Neural crest cell (in vitro differentiated cells): ENCODE measurements around the gene ERCC5. TPM values are rescaled to one million over a fixed set of nuclear protein-coding genes. Genes with fewer than 3 reads are reported as not detected.

Source experiments
- DNase-seq: peaks from one replicate; pipeline ENCODE4 v3.0.0; 2021; ENCODE audit warnings: low read depth, mixed read lengths, low spot score
- H3K27ac Mint-ChIP-seq: one replicate; pipeline ENCODE4 v1.8.0; 2021; ENCODE audit warnings: mild to moderate bottlenecking, mixed read lengths; ENCODE audit not compliant: unreplicated experiment
- H3K27me3 Mint-ChIP-seq: 2 replicates; pipeline ENCODE4 v1.8.0; 2021; ENCODE audit warnings: low read depth, mild to moderate bottlenecking, mixed read lengths
- H3K36me3 Mint-ChIP-seq: 2 replicates; pipeline ENCODE4 v1.8.0; 2021; ENCODE audit warnings: low read depth, mild to moderate bottlenecking, mixed read lengths
- H3K4me1 Mint-ChIP-seq: 2 replicates; pipeline ENCODE4 v1.8.0; 2021; ENCODE audit warnings: mixed read lengths
- H3K4me3 Mint-ChIP-seq: one replicate; pipeline ENCODE4 v1.8.0; 2021; ENCODE audit warnings: mild to moderate bottlenecking, mixed read lengths
- H3K9me3 Mint-ChIP-seq: 2 replicates; pipeline ENCODE4 v1.8.0; 2021; ENCODE audit warnings: mixed read lengths
- CTCF ChIP-seq: fragments of 200-600 bp; sonication (generic); conservative IDR thresholded peaks from 2 replicates; pipeline ENCODE4 v1.5.0; 2021; ENCODE audit warnings: antibody characterized with exemption, mild to moderate bottlenecking
- total RNA-seq: library from RNA; stranded (reverse); gene quantifications from 2 replicates; pipeline ENCODE4 v1.2.1, GENCODE V29; 2021

The ERCC5 gene
- total RNA-seq, 1 donor from 2014 or later = 39.2 TPM

- Mint-ChIP-seq H3K27me3 (no peaks in the 10 kb centered on the region), H3K9me3 (peaks cover 4% of the 10 kb centered on the region), H3K4me3 (no peak overlapping the region), H3K27ac (peak overlapping the region; percentile 57), H3K4me1 (peaks cover 5% of the 10 kb centered on the region), H3K36me3 (peaks cover 20% of the 10 kb centered on the region)
- no peak for DNase-seq
- no peak for TF ChIP-seq CTCF
These were observed 19.7 kb upstream of the ERCC5 start for GRCh38 chr13:102825921-102826706.

- no peak overlapping the region for H3K27ac Mint-ChIP-seq
- DNase-seq = no peak
These were observed 15.2 kb upstream of the ERCC5 start for GRCh38 chr13:102830646-102831045.

GRCh38 chr13:102836471-102836870 is 9.4 kb upstream of the ERCC5 start:
- no peak for DNase-seq
- no peak overlapping the region for H3K27ac Mint-ChIP-seq

More at GRCh38 chr13:102830646-102831045, 15.2 kb upstream of the ERCC5 start:
- Mint-ChIP-seq H3K4me1 (no peaks in the 10 kb centered on the region), H3K4me3 (no peak overlapping the region), H3K9me3 (no peaks in the 10 kb centered on the region), H3K27me3 (no peaks in the 10 kb centered on the region), H3K36me3 (no peaks in the 10 kb centered on the region)
- no peak for TF ChIP-seq CTCF

GRCh38 chr13:102838273-102838672 is 7.6 kb upstream of the ERCC5 start:
- Mint-ChIP-seq H3K4me1 (no peaks in the 10 kb centered on the region), H3K27me3 (no peaks in the 10 kb centered on the region), H3K9me3 (no peaks in the 10 kb centered on the region), H3K4me3 (no peak overlapping the region), H3K27ac (no peak overlapping the region), H3K36me3 (peaks cover 10% of the 10 kb centered on the region)
- DNase-seq = no peak
- TF ChIP-seq CTCF = no peak

More at GRCh38 chr13:102836471-102836870, 9.4 kb upstream of the ERCC5 start:
- no peak for TF ChIP-seq CTCF
- no peaks in the 10 kb centered on the region for H3K9me3 Mint-ChIP-seq
- no peaks in the 10 kb centered on the region for H3K27me3 Mint-ChIP-seq
- H3K4me1 Mint-ChIP-seq = no peaks in the 10 kb centered on the region
- peaks cover 10% of the 10 kb centered on the region for H3K36me3 Mint-ChIP-seq
- no peak overlapping the region for H3K4me3 Mint-ChIP-seq

- no peak for DNase-seq
- no peaks in the 10 kb centered on the region for H3K4me1 Mint-ChIP-seq
- H3K4me3 Mint-ChIP-seq = no peak overlapping the region
- TF ChIP-seq CTCF = no peak
- H3K36me3 Mint-ChIP-seq = peaks cover 10% of the 10 kb centered on the region
- no peaks in the 10 kb centered on the region for H3K9me3 Mint-ChIP-seq
- H3K27me3 Mint-ChIP-seq = no peaks in the 10 kb centered on the region
- no peak overlapping the region for H3K27ac Mint-ChIP-seq
These were observed 6.8 kb upstream of the ERCC5 start for GRCh38 chr13:102838982-102839381.
